ENCODE data around the gene BCAS3. TPM values are rescaled to one million over a fixed set of nuclear protein-coding genes. Genes with fewer than 3 reads are reported as not detected.

Gene BCAS3
- total and polyA plus RNA-seq, 4 donors: 5.8 to 24.6 (median 10.1) TPM

DNA sequence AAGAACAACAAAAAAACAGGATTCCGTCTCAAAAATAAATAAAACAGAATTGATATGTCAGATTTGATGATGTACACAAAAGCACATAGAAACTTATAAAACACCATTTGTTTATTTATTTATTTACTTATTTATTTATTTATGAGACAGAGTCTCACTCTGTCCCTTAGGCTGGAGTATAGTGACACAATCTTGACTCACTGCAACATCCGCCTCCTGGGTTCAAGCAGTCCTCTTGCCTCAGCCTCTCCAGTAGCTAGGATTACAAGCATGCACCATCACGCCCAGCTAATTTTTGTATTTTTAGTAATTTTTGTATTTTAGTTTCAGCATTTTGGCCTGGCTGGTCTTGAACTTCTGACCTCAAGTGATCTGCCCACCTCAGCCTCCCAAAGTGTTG is 21.4 kb downstream of the BCAS3 start:
- H3K9me3 ChIP-seq (ENCODE audit: control insufficient read depth in 4 of 4, low read length in 3 of 4): no peaks in the 10 kb centered on the region
- H3K9ac ChIP-seq (ENCODE audit: low read depth in 1 of 2, low read length in 2 of 2): no peak overlapping the region
- H3K4me1 ChIP-seq (ENCODE audit: control insufficient read depth in 4 of 4, insufficient read depth in 4 of 4, low read length in 3 of 4): peaks cover 0 to 3% (median 0%) of the 10 kb centered on the region in 4 donors
- no peak for DNase-seq (ENCODE audit: low spot score)
- TF ChIP-seq ZBTB33 (IDR thresholded peaks at IDR 0.05) (no peak), YY1 (IDR thresholded peaks at IDR 0.05) (no peak), GABPA (IDR thresholded peaks at IDR 0.05 in 1 of 2, conservative IDR thresholded peaks at IDR 0.05 in 1 of 2) (no peak), FOXA1 (IDR thresholded peaks at IDR 0.05) (no peak), CTCF (IDR thresholded peaks at IDR 0.05; ENCODE audit: low read depth, low read length, missing input control) (no peak), EGR1 (IDR thresholded peaks at IDR 0.05; ENCODE audit: low read depth in 2 of 2) (no peak), JUND (IDR thresholded peaks at IDR 0.05) (no peak), HNF4A (conservative IDR thresholded peaks at IDR 0.05) (no peak), REST (IDR thresholded peaks at IDR 0.05) (no peak), SP1 (IDR thresholded peaks at IDR 0.05) (no peak), FOXA2 (IDR thresholded peaks at IDR 0.05) (no peak), RXRA (IDR thresholded peaks at IDR 0.05) (no peak), TAF1 (conservative IDR thresholded peaks at IDR 0.05) (no peak), NR2F2 (IDR thresholded peaks at IDR 0.05) (no peak)
- TF ChIP-seq, protein P1, sequence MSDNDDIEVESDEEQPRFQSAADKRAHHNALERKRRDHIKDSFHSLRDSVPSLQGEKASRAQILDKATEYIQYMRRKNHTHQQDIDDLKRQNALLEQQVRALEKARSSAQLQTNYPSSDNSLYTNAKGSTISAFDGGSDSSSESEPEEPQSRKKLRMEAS (IDR thresholded peaks at IDR 0.05): no peak
- no peak overlapping the region for H3K27ac ChIP-seq (ENCODE audit: low read depth in 1 of 2, low read length in 2 of 2)
- H3K36me3 ChIP-seq (ENCODE audit: control insufficient read depth in 4 of 4, insufficient read depth in 3 of 4, low read depth in 1 of 4, low read length in 3 of 4): peaks cover 0 to 3% (median under 1%) of the 10 kb centered on the region in 4 donors
- H3K4me3 ChIP-seq (ENCODE audit: low read depth in 1 of 3, low read length in 3 of 3): no peak overlapping the region
- 97% methylated on average over 3 of the region's 3 CpGs for WGBS
- no peaks in the 10 kb centered on the region for H3K27me3 ChIP-seq (ENCODE audit: control insufficient read depth in 4 of 4, insufficient read depth in 4 of 4, low read length in 3 of 4)

- Histone ChIP-seq H3K27ac (ENCODE audit: low read depth in 1 of 2, low read length in 2 of 2) (no peak overlapping the region), H3K36me3 (ENCODE audit: control insufficient read depth in 4 of 4, insufficient read depth in 3 of 4, low read depth in 1 of 4, low read length in 3 of 4) (peaks cover 0 to 4% (median 2%) of the 10 kb centered on the region in 4 donors), H3K4me1 (ENCODE audit: control insufficient read depth in 4 of 4, insufficient read depth in 4 of 4, low read length in 3 of 4) (no peaks in the 10 kb centered on the region), H3K9ac (ENCODE audit: low read depth in 1 of 2, low read length in 2 of 2) (no peak overlapping the region), H3K27me3 (ENCODE audit: control insufficient read depth in 4 of 4, insufficient read depth in 4 of 4, low read length in 3 of 4) (no peaks in the 10 kb centered on the region), H3K4me3 (ENCODE audit: low read depth in 1 of 3, low read length in 3 of 3) (no peak overlapping the region), H3K9me3 (ENCODE audit: control insufficient read depth in 4 of 4, low read length in 3 of 4) (no peaks in the 10 kb centered on the region)
- 74% methylated on average over 3 of the region's 3 CpGs for WGBS
- TF ChIP-seq SP1 (IDR thresholded peaks at IDR 0.05): no peak
- peak; percentile 31 for TF ChIP-seq NR2F2 (IDR thresholded peaks at IDR 0.05)
- DNase-seq (ENCODE audit: low spot score): no peak
Measured at GRCh38 chr17:60704170-60704569, 26.5 kb downstream of the BCAS3 start.
